WTC11 (cell line): ENCODE measurements around the gene C10orf95. TPM values are rescaled to one million over a fixed set of nuclear protein-coding genes. Genes with fewer than 3 reads are reported as not detected.

Experiments used
- ATAC-seq: fragments of 200-7000 bp; cut with Tn5 transposase; 2 replicates; pipeline ENCODE4 v1.10.0; 2021; ENCODE audit warnings: mild to moderate bottlenecking, moderate library complexity
- CTCF ChIA-PET: fragments of 300-600 bp; sonication (Branson Sonifier 250); formaldehyde crosslinking; loops from one replicate; lab custom pipeline; 2021; ENCODE audit warnings: antibody characterized with exemption; lab: Charles Lee
- POLR2A ChIA-PET: fragments of 350-600 bp; sonication (Branson Sonifier 250); formaldehyde crosslinking; loops from one replicate; lab custom pipeline; 2021; ENCODE audit warnings: antibody characterized with exemption; lab: Charles Lee
- DNase-seq: peaks from one replicate; pipeline ENCODE4 v3.0.0; 2021; ENCODE audit warnings: low spot score
- H3K27ac Mint-ChIP-seq: 2 replicates; pipeline ENCODE4 v1.8.0; 2021; ENCODE audit warnings: mixed read lengths
- H3K27me3 Mint-ChIP-seq: 2 replicates; pipeline ENCODE4 v1.8.0; 2021; ENCODE audit warnings: low read depth, mild to moderate bottlenecking, moderate library complexity, mixed read lengths
- H3K36me3 Mint-ChIP-seq: 2 replicates; pipeline ENCODE4 v1.8.0; 2021; ENCODE audit warnings: mixed read lengths
- H3K4me1 Mint-ChIP-seq: 2 replicates; pipeline ENCODE4 v1.8.0; 2022; ENCODE audit warnings: mixed read lengths
- H3K4me3 Mint-ChIP-seq: 2 replicates; pipeline ENCODE4 v1.8.0; 2021; ENCODE audit warnings: mild to moderate bottlenecking, moderate library complexity, mixed read lengths
- H3K9me3 Mint-ChIP-seq: 2 replicates; pipeline ENCODE4 v1.8.0; 2021; ENCODE audit warnings: mixed read lengths
- ATF1 ChIP-seq: sonication (generic); formaldehyde crosslinking; IDR thresholded peaks from 2 replicates; pipeline ENCODE4 v1.8.1; 2023; ENCODE audit warnings: mild to moderate bottlenecking, moderate library complexity, missing genetic modification reagents
- ATF3 ChIP-seq: sonication (generic); formaldehyde crosslinking; conservative IDR thresholded peaks from 2 replicates; pipeline ENCODE4 v1.8.1; 2022; ENCODE audit warnings: mild to moderate bottlenecking, missing genetic modification reagents
- CBFB ChIP-seq: sonication (generic); formaldehyde crosslinking; IDR thresholded peaks from 2 replicates; pipeline ENCODE4 v1.8.1; 2022; ENCODE audit warnings: mild to moderate bottlenecking, low read depth, missing genetic modification reagents
- CDX4 ChIP-seq: fragments of 250-450 bp; sonication (Bioruptor Pico); IDR thresholded peaks from 2 replicates; pipeline ENCODE4 v1.9.0; 2021; ENCODE audit warnings: moderate library complexity, mild to moderate bottlenecking, inconsistent platforms, borderline replicate concordance
- CREB1 ChIP-seq: sonication (generic); formaldehyde crosslinking; IDR thresholded peaks from 2 replicates; pipeline ENCODE4 v1.8.0; 2023; ENCODE audit warnings: mild to moderate bottlenecking, missing genetic modification reagents
- E2F1 ChIP-seq: sonication (generic); formaldehyde crosslinking; IDR thresholded peaks from 2 replicates; pipeline ENCODE4 v1.8.0; 2022; ENCODE audit warnings: mild to moderate bottlenecking, missing genetic modification reagents
- ELF4 ChIP-seq: sonication (generic); formaldehyde crosslinking; IDR thresholded peaks from 2 replicates; pipeline ENCODE4 v1.8.1; 2022; ENCODE audit warnings: low read depth, mild to moderate bottlenecking, moderate library complexity, missing genetic modification reagents
- FOXJ3 ChIP-seq: sonication (generic); formaldehyde crosslinking; IDR thresholded peaks from 2 replicates; pipeline ENCODE4 v1.9.0; 2021; ENCODE audit warnings: missing genetic modification reagents, mild to moderate bottlenecking, borderline replicate concordance
- FOXP4 ChIP-seq: sonication (generic); formaldehyde crosslinking; IDR thresholded peaks from 2 replicates; pipeline ENCODE4 v1.8.0; 2022; ENCODE audit warnings: mild to moderate bottlenecking, missing genetic modification reagents
- HMGXB4 ChIP-seq: sonication (generic); formaldehyde crosslinking; IDR thresholded peaks from 2 replicates; pipeline ENCODE4 v1.8.1; 2023; ENCODE audit warnings: mild to moderate bottlenecking, moderate library complexity, missing genetic modification reagents
- JUN ChIP-seq: sonication (generic); formaldehyde crosslinking; IDR thresholded peaks from 2 replicates; pipeline ENCODE4 v1.8.0; 2023; ENCODE audit warnings: mild to moderate bottlenecking, missing genetic modification reagents
- NFE2L1 ChIP-seq: sonication (generic); formaldehyde crosslinking; IDR thresholded peaks from 2 replicates; pipeline ENCODE4 v1.8.1; 2023; ENCODE audit warnings: missing genetic modification reagents
- NR3C1 ChIP-seq: sonication (generic); formaldehyde crosslinking; conservative IDR thresholded peaks from 2 replicates; pipeline ENCODE4 v1.8.1; 2023; ENCODE audit warnings: low read depth, mild to moderate bottlenecking, missing genetic modification reagents
- RELA ChIP-seq: sonication (generic); formaldehyde crosslinking; IDR thresholded peaks from 2 replicates; pipeline ENCODE4 v1.8.1; 2022; ENCODE audit warnings: missing genetic modification reagents, mild to moderate bottlenecking, borderline replicate concordance
- SP1 ChIP-seq: sonication (generic); formaldehyde crosslinking; conservative IDR thresholded peaks from 2 replicates; pipeline ENCODE4 v1.8.1; 2022; ENCODE audit warnings: missing genetic modification reagents
- TEAD4 ChIP-seq: sonication (generic); formaldehyde crosslinking; IDR thresholded peaks from 2 replicates; pipeline ENCODE4 v1.8.0; 2022; ENCODE audit warnings: mild to moderate bottlenecking, missing genetic modification reagents
- ZNF396 ChIP-seq: fragments of 250-450 bp; sonication (Bioruptor Pico); IDR thresholded peaks from 2 replicates; pipeline ENCODE4 v1.8.0; 2021; ENCODE audit warnings: mild to moderate bottlenecking, moderate library complexity, borderline replicate concordance
- ZNF423 ChIP-seq: fragments of 250-450 bp; sonication (Bioruptor Pico); IDR thresholded peaks from 2 replicates; pipeline ENCODE4 v2.1.2; 2022; ENCODE audit warnings: mild to moderate bottlenecking, moderate library complexity
- ZNF425 ChIP-seq: fragments of 250-450 bp; sonication (Bioruptor Pico); conservative IDR thresholded peaks from 2 replicates; pipeline ENCODE4 v1.9.0; 2021; ENCODE audit warnings: mild to moderate bottlenecking
- total RNA-seq: library from RNA; stranded (reverse); gene quantifications from 3 replicates; pipeline ENCODE4 v1.2.3, GENCODE V29; 2021

The C10orf95 gene
- total RNA-seq, 1 experiment from 2014 or later = 0.96 TPM

- no peak for TF ChIP-seq CREB1 (CRISPR knock-in tag)
- TF ChIP-seq FOXJ3 = no peak
- no peak for TF ChIP-seq SP1
- no peak for TF ChIP-seq ZNF425 (CRISPR knock-in tag)
- TF ChIP-seq E2F1 (CRISPR knock-in tag) = no peak
- no peak for TF ChIP-seq ZNF423 (CRISPR knock-in tag)
- no peak for TF ChIP-seq FOXP4
- no peak for TF ChIP-seq NFE2L1 (CRISPR knock-in tag)
- TF ChIP-seq CBFB (CRISPR knock-in tag) = no peak
- no peak for TF ChIP-seq HMGXB4 (CRISPR knock-in tag)
Observed at GRCh38 chr10:102404361-102405107, 46.8 kb downstream of the C10orf95 start (continued).

- peaks cover 33% of the 10 kb centered on the region for H3K27me3 Mint-ChIP-seq
- H3K4me1 Mint-ChIP-seq = peaks cover 4% of the 10 kb centered on the region
- no peak for ATAC-seq
- POLR2A ChIA-PET = interaction anchor here (1.2 kb wide), 1 partner anchor 58 kb away, joined by 3 read pairs; no protein-coding TSS in a partner anchor
- no peaks in the 10 kb centered on the region for H3K9me3 Mint-ChIP-seq
- no peaks in the 10 kb centered on the region; the same call in 1 of the 2 replicates for H3K36me3 Mint-ChIP-seq
- CTCF ChIA-PET = interaction anchor here (0.5 to 4.8 kb wide), 31 partner anchors 9 to 296 kb away, joined by 3 to 68 read pairs (median 6); partner anchors contain the start of genes ACTR1A, C10orf95, CUEDC2 and FBXL15
- DNase-seq = no peak
- TF ChIP-seq ATF1 (CRISPR knock-in tag) = no peak
- no peak for TF ChIP-seq NR3C1 (CRISPR knock-in tag)
- TF ChIP-seq ELF4 (CRISPR knock-in tag) = no peak
- no peak for TF ChIP-seq RELA (CRISPR knock-in tag)
- no peak for TF ChIP-seq ZNF423 (CRISPR knock-in tag)
- TF ChIP-seq CDX4 (CRISPR knock-in tag) = no peak
- no peak for TF ChIP-seq ZNF396 (CRISPR knock-in tag)
- TF ChIP-seq TEAD4 (CRISPR knock-in tag) = no peak
- no peak for TF ChIP-seq FOXJ3
- TF ChIP-seq JUN (CRISPR knock-in tag) = no peak
- no peak for TF ChIP-seq ATF3 (CRISPR knock-in tag)
- TF ChIP-seq, all 79 proteins: peak for 0
- Mint-ChIP-seq H3K27ac (no peak overlapping the region), H3K4me3 (no peak overlapping the region)
Observed at GRCh38 chr10:102403115-102403514, 48.2 kb downstream of the C10orf95 start.
